Stomach (tissue), 9 donors: ENCODE data around the gene BECN2. TPM values are rescaled to one million over a fixed set of nuclear protein-coding genes. Genes with fewer than 3 reads are reported as not detected.

Experiments used
- DNase-seq, 2 donors: peaks; one replicate each; pipeline versions ENCODE4 v3.0.0 to v3.0.0-alpha.2; 2013 to 2019
- H3K27ac ChIP-seq, 5 donors: fragments of 200-600 bp in 4 of 5; sonication (generic) in 4 of 5; one replicate each; pipeline ENCODE4 v1.5.1; 2013 to 2019; ENCODE audit warnings: mild to moderate bottlenecking in 1 of 5, moderate library complexity in 1 of 5
- H3K27me3 ChIP-seq, 3 donors: fragments of 200-600 bp; sonication (generic); one replicate each; pipeline ENCODE4 v1.5.1; 2017 to 2019; ENCODE audit warnings: mixed run types in 1 of 3
- H3K36me3 ChIP-seq, 4 donors: fragments of 200-600 bp; sonication (generic); 1 replicate in 3 of 4; 2 replicates in 1 of 4; pipeline ENCODE4 v1.5.1; 2016 to 2019
- H3K4me1 ChIP-seq, 4 donors: fragments of 200-600 bp; sonication (generic); one replicate each; pipeline ENCODE4 v1.5.1; 2016 to 2019
- H3K4me3 ChIP-seq, 4 donors: fragments of 200-600 bp; sonication (generic) in 3 of 4; one replicate each; pipeline ENCODE4 v1.5.1; 2016 to 2019; ENCODE audit warnings: mild to moderate bottlenecking in 1 of 4
- H3K9me3 ChIP-seq, 4 donors: fragments of 200-600 bp; sonication (generic); one replicate each; pipeline ENCODE4 v1.5.1; 2016 to 2019
- EP300 ChIP-seq: sonication (generic); formaldehyde crosslinking; IDR thresholded peaks from one replicate; pipeline ENCODE4 v1.6.1; 2017; ENCODE audit warnings: antibody characterized with exemption
- POLR2A ChIP-seq, 4 donors: fragments of 450-650 bp; IDR thresholded peaks; one replicate each; pipeline ENCODE4 v1.6.1; 2016; ENCODE audit warnings: antibody characterized with exemption in 4 of 4, control low read depth in 2 of 4, mild to moderate bottlenecking in 1 of 4, moderate library complexity in 1 of 4
- POLR2AphosphoS5 ChIP-seq, 3 donors: sonication (generic); formaldehyde crosslinking; IDR thresholded peaks; one replicate each; pipeline ENCODE4 v1.6.1; 2016; ENCODE audit warnings: antibody characterized with exemption in 3 of 3
- WGBS, 5 donors: extraction: QIAGEN DNeasy Blood & Tissue Kit in 3 of 5; methylation state at CpG; one replicate each; pipeline versions ENCODE4 v1.1.5 to v1.1.7; 2013 to 2018; 5-methylcytosine and 5-hydroxymethylcytosine counted together
- intact Hi-C: fragments of 100-400 bp; cut with DNase I; formaldehyde crosslinking; loops from one replicate; pipeline ENCODE4 v1.15.1; 2023; ENCODE audit warnings: low total_unique reads
- polyA plus RNA-seq, 3 donors: library from polyadenylated mRNA; stranded (reverse); fragments of 200-250 nt; gene quantifications; one replicate each; pipeline ENCODE4 v1.2.3, GENCODE V29; 2013
- total RNA-seq, 5 donors: library from RNA; depleted of rRNA; stranded (reverse); fragments of >200 nt; gene quantifications; one replicate each; pipeline versions ENCODE4 v1.1.0 to v1.2.3, GENCODE V29; 2014 to 2016
- TF ChIP-seq, protein P1 (sequence below), 7 experiments: fragments of 450-650 bp in 4 of 7; fragments of 200-600 bp in 3 of 7; sonication (generic) in 3 of 7; IDR thresholded peaks; one replicate each; pipeline ENCODE4 v1.5.1; 2016 to 2019; ENCODE audit warnings: antibody characterized with exemption in 7 of 7, control low read depth in 2 of 7, mild to moderate bottlenecking in 1 of 7
- donor health status: healthy with polysubstance abuse.
- donor health status: Bipolar disorder and iron deficiency.
- donor health status: healthy.

BECN2 gene
- total and polyA plus RNA-seq, 8 donors, result not detected

DNA sequence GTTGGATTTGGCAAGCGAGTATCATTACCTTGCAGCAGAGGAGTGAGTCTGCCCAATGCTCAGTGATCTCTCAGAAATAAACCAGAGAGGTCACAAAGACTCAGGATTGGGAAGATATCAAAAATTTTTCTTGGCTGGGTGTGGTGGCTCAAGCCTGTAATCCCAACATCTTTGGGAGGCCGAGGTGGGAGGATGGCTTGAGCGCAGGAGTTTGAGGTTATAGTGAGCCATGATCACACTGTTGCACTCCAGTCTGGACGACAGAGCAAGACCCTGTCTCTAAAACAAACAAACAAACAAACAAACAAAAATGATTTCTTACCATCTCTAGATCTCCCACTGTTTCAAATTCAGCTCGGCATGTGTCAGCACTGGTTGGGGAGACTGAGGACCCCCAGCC lies 13.3 kb upstream of the BECN2 start:
- no peaks in the 10 kb centered on the region for H3K36me3 ChIP-seq
- H3K27ac ChIP-seq, result no peak overlapping the region
- H3K4me3 ChIP-seq, result no peak overlapping the region
- TF ChIP-seq EP300 (no peak), POLR2A (IDR thresholded peaks at IDR 0.05) (no peak), POLR2AphosphoS5 (IDR thresholded peaks at IDR 0.05) (no peak)
- TF ChIP-seq, protein P1, sequence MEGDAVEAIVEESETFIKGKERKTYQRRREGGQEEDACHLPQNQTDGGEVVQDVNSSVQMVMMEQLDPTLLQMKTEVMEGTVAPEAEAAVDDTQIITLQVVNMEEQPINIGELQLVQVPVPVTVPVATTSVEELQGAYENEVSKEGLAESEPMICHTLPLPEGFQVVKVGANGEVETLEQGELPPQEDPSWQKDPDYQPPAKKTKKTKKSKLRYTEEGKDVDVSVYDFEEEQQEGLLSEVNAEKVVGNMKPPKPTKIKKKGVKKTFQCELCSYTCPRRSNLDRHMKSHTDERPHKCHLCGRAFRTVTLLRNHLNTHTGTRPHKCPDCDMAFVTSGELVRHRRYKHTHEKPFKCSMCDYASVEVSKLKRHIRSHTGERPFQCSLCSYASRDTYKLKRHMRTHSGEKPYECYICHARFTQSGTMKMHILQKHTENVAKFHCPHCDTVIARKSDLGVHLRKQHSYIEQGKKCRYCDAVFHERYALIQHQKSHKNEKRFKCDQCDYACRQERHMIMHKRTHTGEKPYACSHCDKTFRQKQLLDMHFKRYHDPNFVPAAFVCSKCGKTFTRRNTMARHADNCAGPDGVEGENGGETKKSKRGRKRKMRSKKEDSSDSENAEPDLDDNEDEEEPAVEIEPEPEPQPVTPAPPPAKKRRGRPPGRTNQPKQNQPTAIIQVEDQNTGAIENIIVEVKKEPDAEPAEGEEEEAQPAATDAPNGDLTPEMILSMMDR (IDR thresholded peaks at IDR 0.05), result no peak
- intact Hi-C loops, result no loop called here
- WGBS, 5 donors, result 77 to 83% (median 80%) methylated on average over 5 of the region's 5 CpGs
- H3K9me3 ChIP-seq, result no peaks in the 10 kb centered on the region
- DNase-seq, result no peak
- H3K4me1 ChIP-seq, result no peaks in the 10 kb centered on the region
- H3K27me3 ChIP-seq, result no peaks in the 10 kb centered on the region

DNA sequence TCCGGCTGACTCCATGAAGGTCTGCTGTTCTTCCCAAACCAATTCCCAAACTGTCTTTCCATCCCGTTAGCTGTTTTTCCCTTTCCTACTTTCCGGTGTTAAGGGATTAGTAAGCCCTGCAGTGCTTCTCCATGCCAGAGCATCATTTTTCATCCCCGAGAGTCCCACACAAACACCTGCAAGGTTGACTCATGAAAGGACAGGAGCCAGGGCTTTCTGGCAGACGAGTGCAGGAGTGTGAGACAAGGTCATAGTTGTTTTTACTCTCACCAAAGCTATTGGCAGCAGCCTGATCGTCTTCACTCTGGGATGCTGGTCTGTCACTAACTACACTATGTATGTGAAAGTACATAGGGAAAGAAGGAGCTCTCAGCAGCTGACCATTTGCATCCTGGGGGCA lies 10.2 kb upstream of the BECN2 start:
- no peak for DNase-seq
- Histone ChIP-seq H3K27ac (no peak overlapping the region), H3K36me3 (no peaks in the 10 kb centered on the region), H3K27me3 (no peaks in the 10 kb centered on the region), H3K4me3 (no peak overlapping the region), H3K9me3 (no peaks in the 10 kb centered on the region), H3K4me1 (no peaks in the 10 kb centered on the region)
- TF ChIP-seq EP300, result no peak
- TF ChIP-seq, protein P1 (IDR thresholded peaks at IDR 0.05), result no peak
- intact Hi-C loops, result no loop called here
- 50 to 70% (median 61%) methylated on average over 6 of the region's 6 CpGs for WGBS, 5 donors

DNA sequence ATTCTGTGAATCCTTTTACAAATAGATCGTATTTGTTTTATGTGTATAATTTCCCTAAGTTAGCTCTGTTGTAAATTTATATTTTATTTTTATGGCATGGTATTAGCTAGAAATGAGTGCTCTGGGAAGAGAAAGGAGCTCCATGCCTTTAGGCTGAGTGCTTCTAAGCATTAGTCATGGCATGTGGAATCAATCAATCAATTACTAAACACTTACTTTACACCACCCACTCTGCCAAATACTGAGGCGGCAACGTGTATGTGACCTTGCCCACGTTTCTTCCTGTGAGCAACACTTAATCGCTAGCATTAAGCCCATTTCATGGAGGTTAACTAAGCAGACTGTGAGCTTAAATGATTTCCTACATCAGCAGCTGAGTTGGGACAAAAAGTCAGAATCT lies 7.2 kb upstream of the BECN2 start:
- TF ChIP-seq, protein P1 (IDR thresholded peaks at IDR 0.05), result no peak
- TF ChIP-seq POLR2A (IDR thresholded peaks at IDR 0.05), result no peak
- TF ChIP-seq POLR2AphosphoS5 (IDR thresholded peaks at IDR 0.05), result no peak
- no peak for TF ChIP-seq EP300
- intact Hi-C loops, result no loop called here
- Histone ChIP-seq H3K36me3 (no peaks in the 10 kb centered on the region), H3K9me3 (no peaks in the 10 kb centered on the region), H3K27ac (no peak overlapping the region), H3K4me3 (no peak overlapping the region), H3K27me3 (no peaks in the 10 kb centered on the region), H3K4me1 (no peaks in the 10 kb centered on the region)
- 45 to 68% (median 60%) methylated on average over 5 of the region's 5 CpGs for WGBS, 5 donors
- DNase-seq, result no peak

DNA sequence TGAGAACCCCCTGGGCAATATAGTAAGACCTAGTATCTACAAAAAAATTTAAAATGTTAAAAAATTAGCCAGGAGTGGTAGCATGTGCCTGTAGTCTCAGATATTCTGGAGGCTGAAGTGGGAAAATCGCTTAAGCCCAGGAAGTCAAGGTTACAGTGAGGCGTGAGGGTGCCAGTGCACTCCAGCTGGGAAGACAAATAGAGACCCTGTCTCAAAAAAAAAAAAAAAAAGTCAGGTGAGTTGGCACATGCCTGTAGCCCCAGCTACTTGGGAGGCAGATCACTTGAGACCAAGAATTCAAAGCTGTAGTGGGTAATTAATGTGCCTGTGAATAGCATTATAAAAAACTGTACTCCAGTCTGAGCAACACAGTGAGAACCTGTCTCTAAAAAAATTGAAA lies 4.6 kb downstream of the BECN2 start:
- Histone ChIP-seq H3K27me3 (no peaks in the 10 kb centered on the region), H3K4me1 (no peaks in the 10 kb centered on the region), H3K36me3 (no peaks in the 10 kb centered on the region), H3K27ac (no peak overlapping the region), H3K9me3 (no peaks in the 10 kb centered on the region), H3K4me3 (no peak overlapping the region)
- TF ChIP-seq POLR2AphosphoS5 (IDR thresholded peaks at IDR 0.05) (no peak), POLR2A (IDR thresholded peaks at IDR 0.05) (no peak), EP300 (no peak)
- TF ChIP-seq, protein P1 (IDR thresholded peaks at IDR 0.05), result no peak
- WGBS, 5 donors, result 63 to 73% (median 70%) methylated on average over 2 of the region's 2 CpGs
- intact Hi-C loops, result no loop called here
- no peak for DNase-seq

DNA sequence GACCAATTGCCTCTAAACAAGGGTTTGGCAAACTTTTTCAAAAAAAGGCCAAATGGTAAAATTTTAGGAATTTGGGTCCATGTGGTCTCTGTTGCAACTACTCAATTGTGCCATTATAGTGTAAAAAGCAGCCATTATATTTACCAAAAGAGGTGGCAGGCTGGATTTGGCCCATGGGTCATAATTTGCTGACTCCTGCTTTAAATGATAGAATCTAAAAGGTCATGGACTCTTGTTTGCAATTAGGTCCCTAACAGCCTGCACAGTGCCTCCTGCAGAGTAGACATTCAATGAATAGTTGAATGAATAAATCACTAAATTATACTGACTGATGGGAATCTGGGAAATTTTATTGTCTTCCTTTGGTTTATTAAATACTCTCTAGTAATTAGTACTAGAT lies 6.2 kb downstream of the BECN2 start:
- Histone ChIP-seq H3K36me3 (no peaks in the 10 kb centered on the region), H3K4me1 (no peaks in the 10 kb centered on the region), H3K9me3 (no peaks in the 10 kb centered on the region), H3K27me3 (no peaks in the 10 kb centered on the region), H3K27ac (no peak overlapping the region), H3K4me3 (no peak overlapping the region)
- TF ChIP-seq EP300 (no peak), POLR2A (IDR thresholded peaks at IDR 0.05) (no peak), POLR2AphosphoS5 (IDR thresholded peaks at IDR 0.05) (no peak)
- TF ChIP-seq, protein P1 (IDR thresholded peaks at IDR 0.05), result no peak
- intact Hi-C loops, result no loop called here
- no peak for DNase-seq
